Spleen (tissue), 7 donors: ENCODE results near the gene SMAD3.

ENCODE experiments used
- POLR2A ChIP-seq, 3 donors: fragments of 450-650 bp; IDR thresholded peaks; one replicate each; pipeline ENCODE4 v1.5.1; 2017; ENCODE audit warnings: antibody characterized with exemption in 3 of 3, mild to moderate bottlenecking in 1 of 3
- POLR2AphosphoS5 ChIP-seq, 3 donors: sonication (generic); formaldehyde crosslinking; IDR thresholded peaks; one replicate each; pipeline ENCODE4 v1.5.1; 2017; ENCODE audit warnings: antibody characterized with exemption in 3 of 3
- TF ChIP-seq, protein P1 (sequence below), 11 experiments: fragments of 200-600 bp in 7 of 11; fragments of 450-650 bp in 4 of 11; sonication (generic) in 4 of 11; IDR thresholded peaks in 8 of 11; conservative IDR thresholded peaks in 3 of 11; 1 replicate in 7 of 11; 2 replicates in 4 of 11; pipeline versions ENCODE4 v1.4.0 to v1.8.0; 2016 to 2021; ENCODE audit warnings: antibody characterized with exemption in 11 of 11, inconsistent platforms in 4 of 11, mild to moderate bottlenecking in 1 of 11
- donor health status: DM: no; HTN: no; CAD: no; lungs with moderate emphysema.
- donor health status: DM: no; HTN: no; CAD: no.
- donor health status: DM: no; HTN: no; CAD: no.

DNA sequence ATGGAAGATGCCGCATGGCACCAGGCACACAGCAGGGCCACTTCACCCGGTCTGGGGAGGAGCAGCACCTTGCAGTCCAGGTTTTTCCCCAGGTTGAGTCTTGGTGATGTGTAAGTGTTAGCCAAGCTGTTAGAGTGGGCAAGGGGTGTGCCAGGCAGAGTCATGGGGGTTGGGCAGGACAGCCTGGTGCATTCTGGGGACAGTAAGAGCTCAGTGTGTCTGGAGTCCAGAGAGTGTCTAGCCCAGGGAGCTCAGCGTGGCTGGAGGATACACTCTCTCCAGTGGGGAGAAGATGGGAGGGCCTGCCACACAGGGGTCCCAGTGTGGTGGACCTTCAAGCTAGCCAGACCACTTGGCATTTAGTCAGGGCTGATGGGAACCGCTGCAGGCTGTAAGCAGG is 101.7 kb downstream of the SMAD3 start:
- TF ChIP-seq, protein P1, sequence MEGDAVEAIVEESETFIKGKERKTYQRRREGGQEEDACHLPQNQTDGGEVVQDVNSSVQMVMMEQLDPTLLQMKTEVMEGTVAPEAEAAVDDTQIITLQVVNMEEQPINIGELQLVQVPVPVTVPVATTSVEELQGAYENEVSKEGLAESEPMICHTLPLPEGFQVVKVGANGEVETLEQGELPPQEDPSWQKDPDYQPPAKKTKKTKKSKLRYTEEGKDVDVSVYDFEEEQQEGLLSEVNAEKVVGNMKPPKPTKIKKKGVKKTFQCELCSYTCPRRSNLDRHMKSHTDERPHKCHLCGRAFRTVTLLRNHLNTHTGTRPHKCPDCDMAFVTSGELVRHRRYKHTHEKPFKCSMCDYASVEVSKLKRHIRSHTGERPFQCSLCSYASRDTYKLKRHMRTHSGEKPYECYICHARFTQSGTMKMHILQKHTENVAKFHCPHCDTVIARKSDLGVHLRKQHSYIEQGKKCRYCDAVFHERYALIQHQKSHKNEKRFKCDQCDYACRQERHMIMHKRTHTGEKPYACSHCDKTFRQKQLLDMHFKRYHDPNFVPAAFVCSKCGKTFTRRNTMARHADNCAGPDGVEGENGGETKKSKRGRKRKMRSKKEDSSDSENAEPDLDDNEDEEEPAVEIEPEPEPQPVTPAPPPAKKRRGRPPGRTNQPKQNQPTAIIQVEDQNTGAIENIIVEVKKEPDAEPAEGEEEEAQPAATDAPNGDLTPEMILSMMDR (IDR thresholded peaks at IDR 0.05 in 8 of 11, conservative IDR thresholded peaks at IDR 0.05 in 3 of 11) = no peak
- TF ChIP-seq POLR2A (IDR thresholded peaks at IDR 0.05) = no peak
- no peak for TF ChIP-seq POLR2AphosphoS5 (IDR thresholded peaks at IDR 0.05)
